Ishikawa (cell line): Measurements from ENCODE around the gene COL15A1.

Experiments
- EP300 ChIP-seq: IDR thresholded peaks from 2 replicates; pipeline ENCODE4 v1.6.1; 2012; ENCODE audit warnings: borderline replicate concordance
- FOXM1 ChIP-seq: IDR thresholded peaks from 2 replicates; pipeline ENCODE4 v1.6.1; 2012; ENCODE audit warnings: low read depth, borderline replicate concordance
- TAF1 ChIP-seq: IDR thresholded peaks from 2 replicates; pipeline ENCODE4 v1.6.1; 2012; ENCODE audit warnings: low read depth, mild to moderate bottlenecking
- TEAD4 ChIP-seq: IDR thresholded peaks from 2 replicates; pipeline ENCODE4 v1.6.1; 2012
- YY1 ChIP-seq: IDR thresholded peaks from 2 replicates; pipeline ENCODE4 v1.6.1; 2012; ENCODE audit warnings: low read depth

- TF ChIP-seq EP300, result no peak
- no peak for TF ChIP-seq TEAD4
- no peak for TF ChIP-seq YY1
- TF ChIP-seq TAF1, result no peak
- no peak for TF ChIP-seq FOXM1
These were observed 125.4 kb downstream of the COL15A1 start for GRCh38 chr9:99069075-99069474.
